SIG-M5 treated with dmso at 0.1 percent for 504 hours (cell line): ENCODE data around the gene PXMP2.
A peak's percentile ranks its signal among the peaks of the same experiment; 100 is the strongest.
"Not testable (repeated sequence)": the region's sequence is repeated elsewhere in the genome, so short reads cannot be mapped to it uniquely, and the experiment has no call there.

ENCODE experiments used
- DNase-seq: peaks from one replicate; lab custom pipeline; 2025; ENCODE audit not compliant: unreplicated experiment; lab: John Stamatoyannopoulos, UW

Gene PXMP2

GRCh38 chr12:132747395-132747794, 60.0 kb downstream of the PXMP2 start:
- DNase-seq = no peak

- DNase-seq = no peak
Observed at GRCh38 chr12:132747896-132748295, 60.5 kb downstream of the PXMP2 start.

- DNase-seq = no peak
Observed at GRCh38 chr12:132748319-132748718, 60.9 kb downstream of the PXMP2 start.

GRCh38 chr12:132753670-132754069, 66.3 kb downstream of the PXMP2 start:
- not testable (repeated sequence) for DNase-seq

- peak; percentile 13 for DNase-seq
Observed at GRCh38 chr12:132754160-132754932, 67.0 kb downstream of the PXMP2 start.
